Natural killer cell (primary cell): ENCODE data around the gene DNAJC5. TPM values are rescaled to one million over a fixed set of nuclear protein-coding genes. Genes with fewer than 3 reads are reported as not detected.

Experiments used
- ATAC-seq, 3 donors: fragments of 150-1000 bp in 2 of 3; fragments of 200-7000 bp in 1 of 3; cut with Tn5 transposase; 1 replicate in 1 of 3; 2 replicates in 2 of 3; pipeline ENCODE4 v1.10.0; 2021; ENCODE audit warnings: mild to moderate bottlenecking in 2 of 3, moderate library complexity in 2 of 3
- DNase-seq, 2 donors: peaks; one replicate each; pipeline versions ENCODE4 v3.0.0 to v3.0.0-alpha.2; 2013 to 2021; ENCODE audit warnings: mixed read lengths in 1 of 2
- H3K27ac ChIP-seq: one replicate; pipeline ENCODE4 v1.5.1; 2013; ENCODE audit warnings: mild to moderate bottlenecking, low read length
- H3K27me3 ChIP-seq: one replicate; pipeline ENCODE4 v1.6.1; 2013; ENCODE audit warnings: low read length; ENCODE audit not compliant: control insufficient read depth, insufficient read depth
- H3K36me3 ChIP-seq: one replicate; pipeline ENCODE4 v1.6.1; 2013; ENCODE audit warnings: low read length; ENCODE audit not compliant: control insufficient read depth, insufficient read depth
- H3K4me1 ChIP-seq: one replicate; pipeline ENCODE4 v1.6.1; 2013; ENCODE audit warnings: low read length; ENCODE audit not compliant: control insufficient read depth, insufficient read depth
- H3K4me3 ChIP-seq: one replicate; pipeline ENCODE4 v1.5.1; 2013; ENCODE audit warnings: low read length
- H3K9me3 ChIP-seq: one replicate; pipeline ENCODE4 v1.6.1; 2013; ENCODE audit warnings: low read length; ENCODE audit not compliant: control insufficient read depth, insufficient read depth
- H3K27ac Mint-ChIP-seq, 2 donors: one replicate each; pipeline ENCODE4 v1.8.0; 2022; ENCODE audit warnings: mild to moderate bottlenecking in 2 of 2, mixed read lengths in 2 of 2, moderate library complexity in 1 of 2
- H3K27me3 Mint-ChIP-seq, 2 donors: one replicate each; pipeline ENCODE4 v1.8.0; 2022; ENCODE audit warnings: low read depth in 2 of 2, mixed read lengths in 2 of 2
- H3K36me3 Mint-ChIP-seq: one replicate; pipeline ENCODE4 v1.8.0; 2022; ENCODE audit warnings: mixed read lengths
- H3K4me1 Mint-ChIP-seq, 2 donors: one replicate each; pipeline ENCODE4 v1.8.0; 2022; ENCODE audit warnings: mixed read lengths in 2 of 2
- H3K4me3 Mint-ChIP-seq: one replicate; pipeline ENCODE4 v1.8.0; 2022; ENCODE audit warnings: mild to moderate bottlenecking, moderate library complexity, mixed read lengths
- H3K9me3 Mint-ChIP-seq, 2 donors: one replicate each; pipeline ENCODE4 v1.8.0; 2022; ENCODE audit warnings: mixed read lengths in 2 of 2
- CTCF ChIP-seq: fragments of 200-600 bp; IDR thresholded peaks from one replicate; pipeline ENCODE4 v1.8.0; 2022; ENCODE audit warnings: antibody characterized with exemption
- WGBS: methylation state at CpG from one replicate; pipeline ENCODE4 v1.1.7; 2013; ENCODE audit warnings: missing lambda C conversion rate; ENCODE audit not compliant: insufficient coverage; 5-methylcytosine and 5-hydroxymethylcytosine counted together
- intact Hi-C: fragments of 100-400 bp; cut with micrococcal nuclease; formaldehyde crosslinking; loops from one replicate; pipeline ENCODE4 v1.14.2; 2022
- total RNA-seq, 4 donors: library from RNA; stranded (reverse); fragments of 120-200 nt in 1 of 4; gene quantifications; one replicate each; pipeline versions ENCODE4 v1.2.3 to v1.2.4, GENCODE V29; 2013 to 2022

Gene DNAJC5
- total RNA-seq, 3 donors from 2014 or later (not counting 1 experiment from before 2014, with no cell fraction given): 27.5 to 45.1 (median 42.8) TPM

DNA sequence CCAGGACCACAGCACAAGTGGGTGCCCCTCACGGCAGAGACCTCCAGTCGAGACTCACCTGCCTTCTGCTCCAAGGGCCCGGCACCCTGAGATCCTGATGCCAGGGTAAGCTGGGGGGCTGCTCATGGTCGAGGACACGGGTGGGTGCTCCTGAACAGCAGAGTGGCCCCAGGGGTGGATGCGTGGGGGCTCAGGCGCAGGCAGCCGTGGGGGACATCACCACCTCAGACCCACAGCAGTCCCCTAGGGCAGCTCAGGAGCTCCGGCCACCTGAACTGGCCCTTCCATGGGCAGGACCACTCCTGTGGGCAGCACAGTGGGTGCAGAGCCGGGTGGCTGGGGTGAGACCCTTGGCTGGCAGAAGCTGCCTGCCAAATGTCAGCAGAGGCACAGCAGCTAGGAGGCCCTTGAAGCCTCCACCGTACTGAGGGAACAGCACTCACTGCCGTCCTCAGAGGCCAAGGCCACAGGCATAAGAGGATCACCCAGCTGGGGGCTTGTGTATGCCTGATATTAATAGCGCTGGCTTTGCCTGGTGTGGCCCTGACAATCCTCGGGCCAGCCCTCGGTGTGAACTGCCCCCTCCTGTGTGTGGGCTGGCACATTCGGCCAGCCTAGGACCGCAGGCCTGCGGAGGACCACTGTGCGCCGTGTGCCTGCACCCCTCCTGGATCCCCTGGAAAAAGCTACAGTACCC is 55.9 kb downstream of the DNAJC5 start:
- peaks cover 32 to 45% of the 10 kb centered on the region in 2 donors for H3K4me1 Mint-ChIP-seq
- no peaks in the 10 kb centered on the region for H3K9me3 ChIP-seq
- H3K4me3 ChIP-seq: no peak overlapping the region
- TF ChIP-seq CTCF: no peak
- H3K36me3 ChIP-seq: peaks cover 3% of the 10 kb centered on the region
- WGBS: 91% methylated on average over 20 of the region's 20 CpGs
- DNase-seq: no peak
- ATAC-seq: no peak
- no peak overlapping the region for H3K4me3 Mint-ChIP-seq
- no peaks in the 10 kb centered on the region for H3K36me3 Mint-ChIP-seq
- no peak overlapping the region for H3K27ac ChIP-seq
- intact Hi-C loops: no loop called here
- no peaks in the 10 kb centered on the region for H3K27me3 Mint-ChIP-seq
- no peaks in the 10 kb centered on the region for H3K27me3 ChIP-seq
- H3K9me3 Mint-ChIP-seq: no peaks in the 10 kb centered on the region
- H3K4me1 ChIP-seq: peaks cover 56% of the 10 kb centered on the region
- H3K27ac Mint-ChIP-seq: no peak overlapping the region

DNA sequence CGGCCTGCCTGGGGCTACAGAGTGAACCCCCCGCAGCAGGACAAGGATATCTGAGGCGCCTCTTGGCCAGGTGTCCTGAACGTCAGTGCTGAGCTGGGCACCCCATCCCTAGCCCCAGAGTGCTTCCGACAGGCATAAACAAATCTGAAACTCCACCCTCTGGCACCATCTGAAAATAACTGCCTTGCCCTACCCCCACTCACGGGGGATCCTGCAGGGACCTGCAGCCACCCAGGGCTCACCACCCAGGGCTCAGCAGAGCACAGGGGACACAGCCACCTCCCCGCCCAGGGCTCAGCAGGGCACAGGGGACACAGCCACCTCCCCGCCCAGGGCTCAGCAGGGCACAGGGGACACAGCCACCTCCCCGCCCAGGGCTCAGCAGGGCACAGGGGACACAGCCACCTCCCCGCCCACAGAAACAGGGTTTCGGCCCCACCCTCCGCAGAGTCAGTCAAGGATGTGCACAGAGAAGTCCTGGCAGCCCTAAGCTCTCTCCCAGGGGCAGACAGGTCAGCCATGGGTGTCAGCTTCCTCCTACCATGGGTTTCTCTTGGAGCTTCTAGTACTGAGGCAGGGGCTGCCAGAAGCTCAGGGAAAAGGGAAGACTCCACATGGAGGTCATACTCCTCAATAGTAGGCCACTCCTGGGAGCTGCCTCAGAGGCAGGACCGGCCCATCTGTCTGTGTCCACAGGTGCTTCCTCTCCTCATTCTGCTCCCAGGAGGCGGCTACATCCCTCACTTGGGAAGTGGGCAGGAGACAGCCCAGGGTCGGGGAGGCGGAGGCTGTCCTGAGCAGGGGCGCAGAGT is 56.7 kb downstream of the DNAJC5 start:
- Mint-ChIP-seq H3K9me3 (no peaks in the 10 kb centered on the region), H3K4me3 (no peak overlapping the region), H3K4me1 (peaks cover 32 to 45% of the 10 kb centered on the region in 2 donors), H3K27me3 (no peaks in the 10 kb centered on the region), H3K36me3 (no peaks in the 10 kb centered on the region), H3K27ac (no peak overlapping the region)
- Histone ChIP-seq H3K4me3 (no peak overlapping the region), H3K4me1 (peaks cover 57% of the 10 kb centered on the region), H3K27me3 (no peaks in the 10 kb centered on the region), H3K9me3 (no peaks in the 10 kb centered on the region), H3K36me3 (no peaks in the 10 kb centered on the region), H3K27ac (no peak overlapping the region)
- 82% methylated on average over 17 of the region's 17 CpGs for WGBS
- no peak for DNase-seq
- no peak for ATAC-seq
- no peak for TF ChIP-seq CTCF
- intact Hi-C loops: no loop called here

- Mint-ChIP-seq H3K9me3 (no peaks in the 10 kb centered on the region), H3K4me1 (peaks cover 32 to 43% of the 10 kb centered on the region in 2 donors), H3K27ac (no peak overlapping the region), H3K36me3 (no peaks in the 10 kb centered on the region), H3K4me3 (no peak overlapping the region), H3K27me3 (no peaks in the 10 kb centered on the region)
- ATAC-seq (no peak), DNase-seq (no peak)
- Histone ChIP-seq H3K9me3 (no peaks in the 10 kb centered on the region), H3K27me3 (no peaks in the 10 kb centered on the region), H3K36me3 (no peaks in the 10 kb centered on the region), H3K27ac (no peak overlapping the region), H3K4me3 (no peak overlapping the region), H3K4me1 (peaks cover 60% of the 10 kb centered on the region)
- TF ChIP-seq CTCF: no peak
- intact Hi-C loops: no loop called here
- WGBS: 92% methylated on average over 15 of the region's 15 CpGs
Measured at GRCh38 chr20:63952210-63952535, 57.2 kb downstream of the DNAJC5 start.
